H1 (cell line): ENCODE data around the gene BABAM1. TPM values are rescaled to one million over a fixed set of nuclear protein-coding genes. Genes with fewer than 3 reads are reported as not detected.

Experiments
- ASH2L ChIP-seq: fragments of 200-600, 300-600 bp; sonication (generic); IDR thresholded peaks from one replicate; pipeline ENCODE4 v1.7.1; 2017; ENCODE audit warnings: low read length
- BCL11A ChIP-seq, 2 experiments: IDR thresholded peaks; one replicate each; pipeline ENCODE4 v1.6.1; 2011; ENCODE audit warnings: low read depth in 2 of 2, low read length in 2 of 2, mild to moderate bottlenecking in 2 of 2
- JUN ChIP-seq: IDR thresholded peaks from 2 replicates; pipeline ENCODE4 v1.6.1; 2011; ENCODE audit warnings: low read depth, mild to moderate bottlenecking, improper control_type of control experiment, low read length
- SP2 ChIP-seq: IDR thresholded peaks from 2 replicates; pipeline ENCODE4 v1.6.1; 2012; ENCODE audit warnings: mild to moderate bottlenecking, low read length, inconsistent platforms
- TCF12 ChIP-seq: IDR thresholded peaks from 2 replicates; pipeline ENCODE4 v1.6.1; 2011; ENCODE audit warnings: low read depth, mild to moderate bottlenecking, low read length
- ZNF274 ChIP-seq: IDR thresholded peaks from 2 replicates; pipeline ENCODE4 v1.7.0; 2012; ENCODE audit warnings: low read length, borderline replicate concordance; ENCODE audit errors: extremely low read depth
- polyA plus RNA-seq, 7 experiments: library from polyadenylated mRNA; depleted of rRNA in 3 of 7; stranded (reverse) in 5 of 7; unstranded in 2 of 7; fragments of >200 nt in 5 of 7; fragments of 200-250 nt in 2 of 7; gene quantifications; 1 replicate in 5 of 7; 2 replicates in 1 of 7; 4 replicates in 1 of 7; pipeline versions ENCODE4 v1.2.1 to v1.2.3, GENCODE V29; 2011 to 2013; ENCODE audit warnings: missing spikeins in 2 of 7, mixed read lengths in 2 of 7
- total RNA-seq: library from RNA; stranded (reverse); fragmentation: NEBNext Ultra II Directional; extraction: Animal tissue kit (Norgen Biotek cat#: 25700); gene quantifications from 2 replicates; pipeline ENCODE4 v1.2.1, GENCODE V29; 2021

Gene BABAM1
- total and polyA plus RNA-seq, 2 of the 8 experiments (the other 6 are each of a cell fraction or from before 2014, with no cell fraction given) = 127 to 133 TPM

DNA sequence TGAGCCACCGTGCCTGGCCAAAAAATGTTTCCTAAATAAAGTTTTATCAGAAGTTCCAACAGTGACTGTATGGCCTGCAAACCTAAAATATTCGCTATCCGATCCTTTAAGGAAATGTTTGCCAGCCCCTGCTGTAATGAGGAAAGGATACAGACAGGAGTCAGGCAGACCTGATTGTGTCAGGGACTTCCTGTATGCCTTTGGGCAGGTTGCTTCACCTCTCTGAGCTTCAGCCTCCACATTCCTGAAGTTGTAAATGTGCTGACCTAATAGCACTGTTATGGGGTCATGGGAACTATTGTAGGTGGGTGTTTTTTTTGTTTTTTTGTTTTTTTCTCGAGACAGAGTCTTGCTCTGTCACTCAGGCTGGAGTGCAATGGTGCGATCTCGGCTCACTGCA lies 29.7 kb downstream of the BABAM1 start (continued):
- no peak for TF ChIP-seq ZNF274
- no peak for TF ChIP-seq BCL11A (IDR thresholded peaks at IDR 0.05; ENCODE audit: low read depth in 2 of 2, low read length in 2 of 2)
- no peak for TF ChIP-seq ASH2L
- no peak for TF ChIP-seq SP2
- no peak for TF ChIP-seq JUN
- no peak for TF ChIP-seq TCF12
